NT2/D1 (cell line): ENCODE measurements around the gene PUDP.

ENCODE experiments used
- DNase-seq: peaks from one replicate; pipeline ENCODE4 v3.0.0-alpha.2; 2011; ENCODE audit warnings: low read depth, low spot score
- H3K27me3 ChIP-seq: 2 replicates; pipeline ENCODE4 v1.6.0; 2011; ENCODE audit warnings: mild to moderate bottlenecking; ENCODE audit not compliant: insufficient read length, insufficient read depth
- H3K36me3 ChIP-seq: 2 replicates; pipeline ENCODE4 v1.6.1; 2011; ENCODE audit warnings: mild to moderate bottlenecking, low read length, mixed read lengths; ENCODE audit not compliant: insufficient read depth, insufficient read length
- H3K4me1 ChIP-seq: 2 replicates; pipeline ENCODE4 v1.5.1; 2011; ENCODE audit not compliant: insufficient read depth, insufficient read length
- H3K4me3 ChIP-seq: 2 replicates; pipeline ENCODE4 v1.5.1; 2011; ENCODE audit warnings: low read depth; ENCODE audit not compliant: insufficient read length
- H3K9ac ChIP-seq: 2 replicates; pipeline ENCODE4 v1.6.0; 2011; ENCODE audit warnings: low read depth; ENCODE audit not compliant: insufficient read length
- H3K9me3 ChIP-seq: 2 replicates; pipeline ENCODE4 v1.5.1; 2011; ENCODE audit warnings: mild to moderate bottlenecking, low read length; ENCODE audit not compliant: insufficient read depth
- SUZ12 ChIP-seq: IDR thresholded peaks from 2 replicates; pipeline ENCODE4 v1.6.1; 2011; ENCODE audit not compliant: insufficient read length, insufficient read depth; ENCODE audit errors: extremely low read depth
- YY1 ChIP-seq: IDR thresholded peaks from 2 replicates; pipeline ENCODE4 v1.6.1; 2011; ENCODE audit not compliant: insufficient read length, insufficient read depth
- ZNF274 ChIP-seq: IDR thresholded peaks from 2 replicates; pipeline ENCODE4 v1.6.1; 2011; ENCODE audit warnings: mild to moderate bottlenecking, low read depth, low read length

Gene PUDP

DNA sequence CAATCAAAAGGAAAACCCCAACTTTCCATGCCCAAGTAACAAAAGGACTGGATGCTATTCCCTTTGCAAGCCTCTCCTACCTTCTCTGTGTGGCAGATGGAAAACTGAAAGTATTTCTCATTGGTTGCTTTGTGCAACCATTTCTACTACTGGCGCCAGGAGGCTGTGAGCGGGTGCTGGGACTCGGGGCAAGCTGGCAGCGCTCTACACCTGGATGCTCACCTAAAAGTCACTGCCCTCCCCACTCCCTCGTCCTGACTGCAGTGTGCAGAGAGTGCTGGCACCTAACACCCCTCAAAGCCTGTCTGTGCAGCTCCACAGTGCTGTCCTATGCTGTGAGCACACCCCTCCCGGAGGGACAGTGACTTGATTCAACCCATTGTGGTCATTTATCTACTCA is 54.6 kb downstream of the PUDP start:
- Histone ChIP-seq H3K4me1 (no peaks in the 10 kb centered on the region), H3K4me3 (no peak overlapping the region), H3K36me3 (peaks cover 16% of the 10 kb centered on the region), H3K27me3 (no peaks in the 10 kb centered on the region), H3K9ac (no peak overlapping the region), H3K9me3 (no peaks in the 10 kb centered on the region)
- no peak for TF ChIP-seq ZNF274
- TF ChIP-seq YY1, result no peak
- no peak for TF ChIP-seq SUZ12
- no peak for DNase-seq

DNA sequence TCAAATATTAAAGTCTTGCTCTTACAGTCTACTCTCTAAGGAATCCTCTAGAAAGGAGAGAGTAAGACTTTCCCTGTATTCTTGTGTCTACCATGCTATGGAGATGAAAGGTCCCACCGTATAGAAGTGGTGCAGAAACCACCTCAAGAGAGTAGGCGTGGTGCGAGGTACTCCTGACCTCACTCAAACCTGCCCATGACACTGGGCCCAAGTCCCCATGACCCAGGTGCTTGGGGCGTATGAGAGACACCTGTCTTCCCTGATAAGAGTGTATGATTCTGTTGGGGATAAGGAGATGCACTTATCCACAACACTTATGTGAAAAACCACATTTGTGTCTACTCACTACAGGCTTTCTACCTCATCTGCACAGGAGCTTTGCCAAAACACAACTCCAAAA is 55.4 kb downstream of the PUDP start:
- no peaks in the 10 kb centered on the region for H3K9me3 ChIP-seq

DNA sequence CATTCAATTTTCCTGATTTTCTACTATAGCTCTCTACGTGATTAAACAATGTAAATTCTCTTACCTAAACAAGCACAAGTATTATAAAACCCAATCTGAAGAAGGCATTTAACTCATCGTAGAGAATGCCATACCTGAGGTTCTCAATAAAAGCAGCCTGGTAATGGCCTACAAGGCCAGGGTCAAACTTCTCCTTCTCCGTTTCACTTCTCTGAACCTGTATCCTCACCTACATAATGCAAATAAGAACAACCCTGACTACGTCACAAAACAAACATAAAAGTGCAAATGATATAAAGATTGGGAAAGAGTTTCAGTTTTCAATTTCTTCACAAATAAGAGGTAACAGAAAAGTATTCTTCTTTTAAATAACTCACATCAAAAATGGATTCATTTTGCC is 56.0 kb downstream of the PUDP start:
- TF ChIP-seq ZNF274 (no peak), YY1 (no peak), SUZ12 (no peak)

More for the DNA sequence above, 55.4 kb downstream of the PUDP start:
- no peak overlapping the region for H3K4me3 ChIP-seq
- H3K9ac ChIP-seq, result no peak overlapping the region
- peaks cover 11% of the 10 kb centered on the region for H3K36me3 ChIP-seq
- no peak for DNase-seq
- TF ChIP-seq YY1 (no peak), ZNF274 (no peak), SUZ12 (no peak)
- no peaks in the 10 kb centered on the region for H3K4me1 ChIP-seq
- no peaks in the 10 kb centered on the region for H3K27me3 ChIP-seq

DNA sequence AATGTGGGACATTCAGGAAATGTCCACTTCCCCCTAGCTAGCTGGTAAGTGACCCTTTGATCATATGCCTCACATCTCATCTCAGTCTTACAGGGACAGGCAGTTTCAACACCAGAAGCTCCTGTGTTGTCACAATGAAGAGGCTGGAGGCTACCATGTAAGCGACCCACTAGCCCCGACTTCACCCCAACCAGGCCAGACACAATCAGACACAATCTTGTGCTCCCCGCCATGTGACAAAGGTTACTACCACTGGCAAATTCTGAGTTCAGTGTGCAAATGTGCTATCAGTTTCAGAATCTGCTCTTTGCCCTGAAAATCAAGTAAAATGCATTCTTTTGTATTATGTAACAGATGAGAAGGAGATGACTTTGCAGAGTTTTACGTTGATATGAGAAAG is 57.3 kb downstream of the PUDP start:
- Histone ChIP-seq H3K9ac (no peak overlapping the region), H3K4me3 (no peak overlapping the region), H3K36me3 (peaks cover 6% of the 10 kb centered on the region), H3K9me3 (no peaks in the 10 kb centered on the region), H3K4me1 (no peaks in the 10 kb centered on the region), H3K27me3 (no peaks in the 10 kb centered on the region)
- TF ChIP-seq YY1 (no peak), SUZ12 (no peak), ZNF274 (no peak)
- DNase-seq, result no peak

More for the DNA sequence above, 56.0 kb downstream of the PUDP start:
- Histone ChIP-seq H3K9ac (no peak overlapping the region), H3K4me3 (no peak overlapping the region), H3K4me1 (no peaks in the 10 kb centered on the region), H3K9me3 (no peaks in the 10 kb centered on the region), H3K27me3 (no peaks in the 10 kb centered on the region), H3K36me3 (peaks cover 8% of the 10 kb centered on the region)
- no peak for DNase-seq

DNA sequence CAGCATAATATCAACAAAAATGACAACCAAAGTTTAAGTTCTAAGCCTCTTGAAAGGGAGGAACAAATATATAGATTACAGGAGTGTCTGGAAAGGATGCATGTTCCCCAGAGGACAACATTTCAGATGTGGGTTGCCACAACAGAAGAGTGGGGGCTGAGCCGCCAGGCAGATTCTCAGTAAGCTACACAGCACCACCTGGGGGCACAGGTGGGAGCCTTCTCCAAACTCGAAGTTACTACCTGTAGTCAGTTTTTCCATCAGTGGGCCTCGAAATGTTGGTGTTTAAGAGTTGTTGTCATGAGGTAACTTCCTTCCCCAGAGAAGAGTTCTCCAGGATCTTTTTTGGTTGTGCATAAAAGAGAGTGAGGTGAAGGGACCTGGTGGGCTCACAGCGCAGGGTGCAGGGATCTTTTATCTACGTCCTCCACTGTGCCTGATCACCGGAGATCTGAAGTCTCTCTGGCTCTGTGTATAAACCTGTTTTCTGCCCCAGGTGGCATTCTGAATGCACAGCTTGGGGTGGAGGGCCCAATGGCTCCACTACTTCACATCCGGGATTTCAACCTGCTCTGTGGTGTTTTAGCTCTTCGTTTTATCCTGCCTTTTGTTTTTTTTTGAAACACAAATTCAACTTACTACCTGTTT is 58.9 kb downstream of the PUDP start:
- no peak overlapping the region for H3K4me3 ChIP-seq
- no peaks in the 10 kb centered on the region for H3K4me1 ChIP-seq
- H3K36me3 ChIP-seq, result peaks cover 7% of the 10 kb centered on the region
- TF ChIP-seq SUZ12 (no peak), YY1 (no peak), ZNF274 (no peak)
- no peaks in the 10 kb centered on the region for H3K27me3 ChIP-seq
- no peak overlapping the region for H3K9ac ChIP-seq
- DNase-seq, result no peak
- H3K9me3 ChIP-seq, result no peaks in the 10 kb centered on the region

DNA sequence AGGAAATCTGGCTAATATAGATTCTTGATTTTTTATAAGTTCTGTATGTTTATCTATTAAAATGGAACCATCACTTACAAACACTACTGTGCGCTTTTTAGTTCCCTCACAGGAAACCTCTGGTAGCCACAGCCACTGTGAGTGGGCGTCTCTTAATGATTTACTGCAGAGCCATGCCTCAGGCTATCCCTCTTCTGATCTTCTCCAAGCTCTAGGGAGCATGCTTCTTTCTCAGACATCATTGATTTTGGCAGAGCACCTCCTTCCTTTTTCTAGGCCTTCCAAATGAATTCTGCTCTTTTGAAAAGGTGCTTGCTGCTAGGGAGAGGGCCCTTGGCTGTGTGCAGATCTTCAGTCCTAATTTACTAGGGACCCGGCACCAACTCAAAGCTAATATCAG is 61.6 kb downstream of the PUDP start:
- no peak overlapping the region for H3K4me3 ChIP-seq

DNA sequence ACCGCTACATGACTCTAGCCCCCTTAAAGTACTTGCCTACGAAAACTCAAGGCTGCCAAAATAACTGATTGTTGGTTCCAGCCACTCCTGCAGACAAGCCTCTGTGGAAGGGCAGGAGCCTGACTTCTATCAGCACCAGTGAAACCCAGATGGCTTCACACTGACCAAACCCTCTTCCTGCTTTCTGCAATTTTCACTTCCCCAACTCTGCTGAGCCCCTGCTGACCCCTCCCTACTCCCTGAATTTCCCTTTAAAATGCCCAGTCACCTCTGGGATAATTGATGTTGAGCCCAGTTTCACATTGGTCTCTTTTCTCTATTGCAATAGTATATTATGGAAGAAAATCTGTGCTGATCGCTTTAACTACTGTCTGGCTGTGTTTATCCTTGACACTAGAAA is 62.1 kb downstream of the PUDP start:
- no peaks in the 10 kb centered on the region for H3K27me3 ChIP-seq
- DNase-seq, result no peak
- H3K36me3 ChIP-seq, result peaks cover 11% of the 10 kb centered on the region
- H3K9me3 ChIP-seq, result no peaks in the 10 kb centered on the region
- no peak overlapping the region for H3K4me3 ChIP-seq
- H3K4me1 ChIP-seq, result no peaks in the 10 kb centered on the region
- TF ChIP-seq SUZ12 (no peak), YY1 (no peak), ZNF274 (no peak)
- no peak overlapping the region for H3K9ac ChIP-seq

More for the DNA sequence above, 61.6 kb downstream of the PUDP start:
- H3K4me1 ChIP-seq, result no peaks in the 10 kb centered on the region
- no peak for DNase-seq
- no peaks in the 10 kb centered on the region for H3K9me3 ChIP-seq
- no peaks in the 10 kb centered on the region for H3K27me3 ChIP-seq
- H3K9ac ChIP-seq, result no peak overlapping the region
- H3K36me3 ChIP-seq, result peaks cover 11% of the 10 kb centered on the region
- TF ChIP-seq ZNF274, result no peak
- no peak for TF ChIP-seq SUZ12
- TF ChIP-seq YY1, result no peak

DNA sequence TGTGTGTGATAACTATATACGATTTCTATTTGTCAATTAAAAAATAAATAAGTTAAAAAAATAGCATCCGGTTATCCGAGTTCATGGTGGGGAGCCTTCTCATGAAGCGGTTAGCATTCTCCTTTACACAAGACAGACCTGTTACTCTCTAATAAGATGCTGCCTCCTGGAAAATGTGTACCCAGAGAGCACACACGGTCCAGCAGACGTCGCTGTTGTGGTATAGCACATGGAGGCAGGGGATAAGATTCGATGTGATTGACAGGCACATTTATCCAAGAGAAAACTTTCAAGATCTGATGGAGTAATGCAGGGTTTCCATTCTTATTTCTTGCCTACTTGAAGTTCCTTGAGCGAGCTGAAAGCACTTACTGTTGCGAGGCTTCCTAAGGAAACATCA is 63.1 kb downstream of the PUDP start:
- DNase-seq, result no peak
- no peak for TF ChIP-seq SUZ12
- no peak for TF ChIP-seq YY1
- TF ChIP-seq ZNF274, result no peak
- Histone ChIP-seq H3K9me3 (no peaks in the 10 kb centered on the region), H3K4me3 (no peak overlapping the region), H3K36me3 (peaks cover 11% of the 10 kb centered on the region), H3K27me3 (no peaks in the 10 kb centered on the region), H3K4me1 (no peaks in the 10 kb centered on the region), H3K9ac (no peak overlapping the region)
